ENCODE results near the gene GPRIN1.

Gene GPRIN1

GRCh38 chr5:176638437-176638836 is 28.5 kb upstream of the GPRIN1 start:
- TF ChIP-seq REST (IDR thresholded peaks at IDR 0.05; ENCODE audit: insufficient replicate concordance, low read depth) (no peak), POLR2AphosphoS5 (IDR thresholded peaks at IDR 0.05; ENCODE audit: low read depth) (no peak)
- H3K27ac ChIP-seq (replicated peaks) = no peak overlapping the region
- no peak overlapping the region for H3K4me3 ChIP-seq (replicated peaks; ENCODE audit: insufficient read depth, low read length)
- no peak for DNase-seq (ENCODE audit: low read depth in 1 of 2, low spot score in 1 of 2)
- peaks cover 21% of the 10 kb centered on the region for H3K27me3 ChIP-seq (ENCODE audit: insufficient read depth, poor library complexity, severe bottlenecking)

DNA sequence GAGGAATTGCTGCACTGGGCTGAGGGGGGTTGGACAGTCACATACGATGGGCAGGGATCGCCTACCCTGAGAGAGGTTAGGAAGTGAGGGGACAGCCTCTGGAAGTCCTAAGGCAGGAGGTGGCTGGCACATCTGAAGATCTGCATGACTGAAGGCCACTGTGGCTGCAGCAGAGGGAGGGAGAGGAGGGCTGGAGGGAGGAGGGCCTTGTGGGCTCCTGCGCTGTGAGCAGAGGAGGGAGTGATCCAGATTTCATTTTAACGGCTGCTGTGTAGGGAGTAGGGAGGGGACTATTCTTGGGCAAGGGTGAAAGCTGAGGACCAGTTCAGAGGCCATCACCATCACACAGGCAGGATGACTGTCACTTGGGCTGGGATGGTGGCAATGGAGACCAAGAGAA is 27.6 kb upstream of the GPRIN1 start:
- no peak overlapping the region for H3K27ac ChIP-seq (replicated peaks)
- no peak overlapping the region for H3K4me3 ChIP-seq (replicated peaks; ENCODE audit: insufficient read depth, low read length)
- no peak for DNase-seq (ENCODE audit: low read depth in 1 of 2, low spot score in 1 of 2)
- TF ChIP-seq REST (IDR thresholded peaks at IDR 0.05; ENCODE audit: insufficient replicate concordance, low read depth) (no peak), GABPA (IDR thresholded peaks at IDR 0.05; ENCODE audit: low read depth) (no peak), POLR2AphosphoS5 (IDR thresholded peaks at IDR 0.05; ENCODE audit: low read depth) (no peak), SPI1 (IDR thresholded peaks at IDR 0.05; ENCODE audit: borderline replicate concordance, low read depth) (no peak)
- TF ChIP-seq, protein P1, sequence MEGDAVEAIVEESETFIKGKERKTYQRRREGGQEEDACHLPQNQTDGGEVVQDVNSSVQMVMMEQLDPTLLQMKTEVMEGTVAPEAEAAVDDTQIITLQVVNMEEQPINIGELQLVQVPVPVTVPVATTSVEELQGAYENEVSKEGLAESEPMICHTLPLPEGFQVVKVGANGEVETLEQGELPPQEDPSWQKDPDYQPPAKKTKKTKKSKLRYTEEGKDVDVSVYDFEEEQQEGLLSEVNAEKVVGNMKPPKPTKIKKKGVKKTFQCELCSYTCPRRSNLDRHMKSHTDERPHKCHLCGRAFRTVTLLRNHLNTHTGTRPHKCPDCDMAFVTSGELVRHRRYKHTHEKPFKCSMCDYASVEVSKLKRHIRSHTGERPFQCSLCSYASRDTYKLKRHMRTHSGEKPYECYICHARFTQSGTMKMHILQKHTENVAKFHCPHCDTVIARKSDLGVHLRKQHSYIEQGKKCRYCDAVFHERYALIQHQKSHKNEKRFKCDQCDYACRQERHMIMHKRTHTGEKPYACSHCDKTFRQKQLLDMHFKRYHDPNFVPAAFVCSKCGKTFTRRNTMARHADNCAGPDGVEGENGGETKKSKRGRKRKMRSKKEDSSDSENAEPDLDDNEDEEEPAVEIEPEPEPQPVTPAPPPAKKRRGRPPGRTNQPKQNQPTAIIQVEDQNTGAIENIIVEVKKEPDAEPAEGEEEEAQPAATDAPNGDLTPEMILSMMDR (IDR thresholded peaks at IDR 0.05; ENCODE audit: insufficient read depth, low read length) = no peak
- peaks cover 21% of the 10 kb centered on the region for H3K27me3 ChIP-seq (ENCODE audit: insufficient read depth, poor library complexity, severe bottlenecking)

DNA sequence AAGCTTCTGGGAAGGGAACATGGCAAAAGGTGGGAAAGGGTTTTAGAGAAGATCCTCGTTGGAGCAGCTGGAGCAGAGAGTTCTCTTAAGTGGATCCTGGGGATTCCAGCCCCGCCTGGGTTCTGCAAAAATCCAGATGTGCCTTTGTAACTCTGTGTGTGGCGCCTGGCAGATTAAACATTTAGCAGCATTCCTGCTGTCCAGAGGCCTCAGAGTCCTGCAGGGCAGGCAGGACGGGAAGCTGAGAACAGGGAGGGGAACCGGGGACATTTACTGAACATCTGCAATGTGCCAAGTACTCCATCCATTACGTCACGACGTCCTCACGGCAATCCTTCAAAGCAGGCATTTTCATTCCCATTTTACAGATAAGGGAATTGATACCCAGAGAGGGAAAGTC is 26.5 kb upstream of the GPRIN1 start:
- Histone ChIP-seq H3K27ac (replicated peaks) (no peak overlapping the region), H3K4me3 (replicated peaks; ENCODE audit: insufficient read depth, low read length) (no peak overlapping the region), H3K27me3 (ENCODE audit: insufficient read depth, poor library complexity, severe bottlenecking) (peaks cover 28% of the 10 kb centered on the region)
- TF ChIP-seq GABPA (IDR thresholded peaks at IDR 0.05; ENCODE audit: low read depth) = no peak
- TF ChIP-seq SPI1 (IDR thresholded peaks at IDR 0.05; ENCODE audit: borderline replicate concordance, low read depth) = no peak
- TF ChIP-seq POLR2AphosphoS5 (IDR thresholded peaks at IDR 0.05; ENCODE audit: low read depth) = no peak
- TF ChIP-seq, protein P1 (IDR thresholded peaks at IDR 0.05; ENCODE audit: insufficient read depth, low read length) = no peak
- no peak for TF ChIP-seq REST (IDR thresholded peaks at IDR 0.05; ENCODE audit: insufficient replicate concordance, low read depth)
- no peak for DNase-seq (ENCODE audit: low read depth in 1 of 2, low spot score in 1 of 2)

DNA sequence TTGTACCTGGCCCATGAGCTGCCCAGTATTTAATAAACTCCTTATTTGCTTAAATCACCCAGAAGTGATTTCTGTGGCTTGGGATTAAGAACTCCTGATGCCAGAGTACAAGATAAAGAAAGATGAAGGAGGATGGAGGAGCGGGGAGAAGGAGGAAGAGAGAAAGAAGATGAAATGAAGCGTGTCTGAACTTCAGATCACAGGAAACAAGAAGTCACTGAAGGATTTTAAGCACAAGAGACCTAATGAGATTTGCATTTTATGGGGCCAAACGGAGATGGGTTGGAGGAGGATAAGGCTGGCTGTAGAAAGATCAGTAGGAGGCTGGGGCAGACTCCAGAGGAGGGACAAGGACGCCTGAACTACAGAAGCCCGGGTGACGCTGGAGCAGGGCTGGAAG is 23.6 kb upstream of the GPRIN1 start:
- Histone ChIP-seq H3K4me3 (replicated peaks; ENCODE audit: insufficient read depth, low read length) (no peak overlapping the region), H3K27me3 (ENCODE audit: insufficient read depth, poor library complexity, severe bottlenecking) (peaks cover 51% of the 10 kb centered on the region), H3K27ac (replicated peaks) (no peak overlapping the region)
- TF ChIP-seq, protein P1 (IDR thresholded peaks at IDR 0.05; ENCODE audit: insufficient read depth, low read length) = no peak
- TF ChIP-seq GABPA (IDR thresholded peaks at IDR 0.05; ENCODE audit: low read depth) (no peak), REST (IDR thresholded peaks at IDR 0.05; ENCODE audit: insufficient replicate concordance, low read depth) (no peak), SPI1 (IDR thresholded peaks at IDR 0.05; ENCODE audit: borderline replicate concordance, low read depth) (no peak)
- DNase-seq (ENCODE audit: low read depth in 1 of 2, low spot score in 1 of 2) = no peak

Measured in HL-60 (cell line).